Liver (tissue), 9 donors: Measurements from ENCODE around the gene PDE4D. TPM values are rescaled to one million over a fixed set of nuclear protein-coding genes. Genes with fewer than 3 reads are reported as not detected.

Source experiments
- DNase-seq: peaks from one replicate; pipeline ENCODE4 v3.0.0-alpha.2; 2017; ENCODE audit warnings: low spot score
- H3K27ac ChIP-seq, 2 donors: one replicate each; pipeline ENCODE4 v1.7.0; 2013; ENCODE audit warnings: inconsistent platforms in 2 of 2, low read length in 2 of 2, control low read depth in 1 of 2, low read depth in 1 of 2, mild to moderate bottlenecking in 1 of 2
- H3K27me3 ChIP-seq, 4 donors: one replicate each; pipeline versions ENCODE4 v1.6.1 to v1.7.0; 2013; ENCODE audit warnings: low read length in 3 of 4, inconsistent platforms in 1 of 4, mild to moderate bottlenecking in 1 of 4, moderate library complexity in 1 of 4; ENCODE audit not compliant: control insufficient read depth in 4 of 4, insufficient read depth in 4 of 4
- H3K36me3 ChIP-seq, 4 donors: one replicate each; pipeline versions ENCODE4 v1.6.1 to v1.7.0; 2013; ENCODE audit warnings: low read length in 3 of 4, mild to moderate bottlenecking in 3 of 4, low read depth in 1 of 4, moderate library complexity in 1 of 4; ENCODE audit not compliant: control insufficient read depth in 4 of 4, insufficient read depth in 3 of 4
- H3K4me1 ChIP-seq, 4 donors: one replicate each; pipeline versions ENCODE4 v1.6.1 to v1.7.0; 2013; ENCODE audit warnings: low read length in 3 of 4, mild to moderate bottlenecking in 3 of 4, moderate library complexity in 1 of 4; ENCODE audit not compliant: control insufficient read depth in 4 of 4, insufficient read depth in 4 of 4
- H3K4me3 ChIP-seq, 3 donors: one replicate each; pipeline versions ENCODE4 v1.6.1 to v1.7.0; 2013; ENCODE audit warnings: low read length in 3 of 3, control low read depth in 1 of 3, low read depth in 1 of 3, mild to moderate bottlenecking in 1 of 3
- H3K9ac ChIP-seq, 2 donors: one replicate each; pipeline ENCODE4 v1.7.0; 2013; ENCODE audit warnings: low read length in 2 of 2, mild to moderate bottlenecking in 2 of 2, moderate library complexity in 2 of 2, control low read depth in 1 of 2, low read depth in 1 of 2
- H3K9me3 ChIP-seq, 4 donors: one replicate each; pipeline versions ENCODE4 v1.6.1 to v1.7.0; 2013; ENCODE audit warnings: low read length in 3 of 4; ENCODE audit not compliant: control insufficient read depth in 4 of 4
- ATF3 ChIP-seq: IDR thresholded peaks from 2 replicates; pipeline ENCODE4 v1.6.1; 2016; ENCODE audit warnings: antibody characterized with exemption
- CTCF ChIP-seq: fragments of 150-350 bp; IDR thresholded peaks from 2 replicates; pipeline ENCODE4 v1.5.1; 2017; ENCODE audit warnings: improper control_type of control experiment, low read depth, low read length; ENCODE audit not compliant: missing input control
- EGR1 ChIP-seq, 2 donors: IDR thresholded peaks; 2 replicates each; pipeline ENCODE4 v1.6.1; 2016 to 2018; ENCODE audit warnings: antibody characterized with exemption in 2 of 2, low read depth in 2 of 2
- FOXA1 ChIP-seq: IDR thresholded peaks from 2 replicates; pipeline ENCODE4 v1.6.1; 2016; ENCODE audit warnings: antibody characterized with exemption
- FOXA2 ChIP-seq: IDR thresholded peaks from 2 replicates; pipeline ENCODE4 v1.6.1; 2016; ENCODE audit warnings: antibody characterized with exemption
- HNF4A ChIP-seq, 2 donors: conservative IDR thresholded peaks; 2 replicates each; pipeline ENCODE4 v1.6.1; 2016; ENCODE audit warnings: antibody characterized with exemption in 2 of 2, mild to moderate bottlenecking in 2 of 2
- HNF4G ChIP-seq: IDR thresholded peaks from 2 replicates; pipeline ENCODE4 v1.6.1; 2016; ENCODE audit warnings: antibody characterized with exemption
- MAX ChIP-seq: IDR thresholded peaks from 2 replicates; pipeline ENCODE4 v1.6.1; 2016; ENCODE audit warnings: antibody characterized with exemption
- NR2F2 ChIP-seq: IDR thresholded peaks from 2 replicates; pipeline ENCODE4 v1.6.1; 2016; ENCODE audit warnings: antibody characterized with exemption
- RAD21 ChIP-seq, 2 donors: IDR thresholded peaks; 2 replicates each; pipeline ENCODE4 v1.6.1; 2016; ENCODE audit warnings: antibody characterized with exemption in 2 of 2, mild to moderate bottlenecking in 2 of 2
- SP1 ChIP-seq: IDR thresholded peaks from 2 replicates; pipeline ENCODE4 v1.6.1; 2018; ENCODE audit warnings: antibody characterized with exemption, mild to moderate bottlenecking
- TAF1 ChIP-seq: conservative IDR thresholded peaks from 2 replicates; pipeline ENCODE4 v1.6.1; 2016; ENCODE audit warnings: antibody characterized with exemption, mild to moderate bottlenecking
- ZBTB33 ChIP-seq: IDR thresholded peaks from 2 replicates; pipeline ENCODE4 v1.6.1; 2016; ENCODE audit warnings: antibody characterized with exemption
- WGBS: extraction: QIAGEN DNeasy Blood & Tissue Kit; methylation state at CpG from one replicate; pipeline ENCODE4 v1.1.7; 2013; 5-methylcytosine and 5-hydroxymethylcytosine counted together
- polyA plus RNA-seq, 2 donors: library from polyadenylated mRNA; stranded (reverse) in 1 of 2; unstranded in 1 of 2; fragments of 200-250 nt in 1 of 2; fragments of >200 nt in 1 of 2; fragmentation: Nextera tagmentation in 1 of 2; extraction: Ambion mirVana in 1 of 2; gene quantifications; one replicate each; pipeline versions ENCODE4 v1.2.1 to v1.2.3, GENCODE V29; 2013 to 2015
- total RNA-seq, 2 donors: library from RNA; depleted of rRNA; stranded (reverse); fragments of >200 nt; gene quantifications; one replicate each; pipeline ENCODE4 v1.2.3, GENCODE V29; 2014
- donor health status: healthy.
- donor health status: healthy.
- donor health status: healthy.
- donor health status: healthy.
- donor health status: healthy.

PDE4D gene
- total and polyA plus RNA-seq, 4 donors = 0.67 to 11.9 (median 6.5) TPM

- no peaks in the 10 kb centered on the region for H3K9me3 ChIP-seq
- no peak overlapping the region for H3K4me3 ChIP-seq
- H3K4me1 ChIP-seq = no peaks in the 10 kb centered on the region
- H3K27me3 ChIP-seq = no peaks in the 10 kb centered on the region
- 45% methylated on average over 5 of the region's 5 CpGs for WGBS
- H3K27ac ChIP-seq = no peak overlapping the region
- no peaks in the 10 kb centered on the region for H3K36me3 ChIP-seq
- TF ChIP-seq ATF3 = no peak
- TF ChIP-seq RAD21 (IDR thresholded peaks at IDR 0.05) = peak; percentile 81 to 92
- TF ChIP-seq CTCF = peak; percentile 66
- DNase-seq = no peak
- no peak overlapping the region for H3K9ac ChIP-seq
Measured at GRCh38 chr5:59174248-59174844, 719.2 kb downstream of the PDE4D start.

GRCh38 chr5:59173578-59173977 lies 719.9 kb downstream of the PDE4D start:
- 91% methylated on average over 1 of the region's 1 CpG for WGBS
- H3K9me3 ChIP-seq = no peaks in the 10 kb centered on the region
- H3K36me3 ChIP-seq = no peaks in the 10 kb centered on the region
- H3K27ac ChIP-seq = no peak overlapping the region
- H3K4me3 ChIP-seq = no peak overlapping the region
- H3K27me3 ChIP-seq = no peaks in the 10 kb centered on the region
- no peak for DNase-seq
- TF ChIP-seq EGR1 (IDR thresholded peaks at IDR 0.05; ENCODE audit: low read depth in 2 of 2) (no peak), TAF1 (no peak), MAX (no peak)
- H3K9ac ChIP-seq = no peak overlapping the region
- H3K4me1 ChIP-seq = no peaks in the 10 kb centered on the region

- no peaks in the 10 kb centered on the region for H3K9me3 ChIP-seq
- 94% methylated on average over 2 of the region's 2 CpGs for WGBS
- no peak for DNase-seq
- H3K27ac ChIP-seq = no peak overlapping the region
- TF ChIP-seq RAD21 (IDR thresholded peaks at IDR 0.05) (no peak), ATF3 (no peak), NR2F2 (no peak), HNF4A (conservative IDR thresholded peaks at IDR 0.05) (no peak), FOXA1 (no peak), FOXA2 (no peak), ZBTB33 (no peak), HNF4G (no peak), TAF1 (no peak), SP1 (no peak)
- H3K9ac ChIP-seq = no peak overlapping the region
- H3K4me3 ChIP-seq = no peak overlapping the region
- no peaks in the 10 kb centered on the region for H3K4me1 ChIP-seq
- H3K36me3 ChIP-seq = no peaks in the 10 kb centered on the region
- no peaks in the 10 kb centered on the region for H3K27me3 ChIP-seq
Measured at GRCh38 chr5:59171131-59171530, 722.4 kb downstream of the PDE4D start.
